Measurements from ENCODE around the gene PIP5KL1. TPM values are rescaled to one million over a fixed set of nuclear protein-coding genes. Genes with fewer than 3 reads are reported as not detected.
A peak's percentile ranks its signal among the peaks of the same experiment; 100 is the strongest.

PIP5KL1 gene
- total and polyA plus RNA-seq, 2 experiments from 2014 or later, result 13.4 to 19.5 TPM

GRCh38 chr9:127937388-127938297, 7.1 kb upstream of the PIP5KL1 start, which contains the start of gene DPM2:
TSS of gene DPM2 (minus strand) at chr9:127937854. CDS start at chr9:127937820, 34 bp downstream.
- Histone ChIP-seq H3K27me3 (ENCODE audit: insufficient read depth) (no peaks in the 10 kb centered on the region), H3K36me3 (ENCODE audit: insufficient read depth) (no peaks in the 10 kb centered on the region), H3K4me1 (ENCODE audit: insufficient read depth) (peaks cover 24% of the 10 kb centered on the region), H3K9me2 (ENCODE audit: insufficient read depth) (no peaks in the 10 kb centered on the region), H3K79me2 (replicated peaks; ENCODE audit: insufficient read depth) (peaks cover 7% of the 10 kb centered on the region), H3K4me3 (peak within 1 kb of the TSS; percentile 77), H3K27ac (ENCODE audit: low read depth) (peak within 1 kb of the TSS; percentile 90), H4K20me1 (replicated peaks; ENCODE audit: insufficient read depth) (peaks cover 8% of the 10 kb centered on the region), H3F3A (replicated peaks; ENCODE audit: low read depth) (0 out of 2 replicates have a peak, but pooled peaks cover 9% of the 10 kb centered on the region), H3K4me2 (peak within 1 kb of the TSS; percentile 92), H2AFZ (peak within 1 kb of the TSS; percentile 84; the same call in 1 of the 2 replicates)
- H3K4me3 Mint-ChIP-seq, result peak within 1 kb of the TSS; percentile 89
- no peaks in the 10 kb centered on the region; the same call in 1 of the 3 replicates for H3K9me3 Mint-ChIP-seq
- peak; percentile 96 for DNase-seq (ENCODE audit: low spot score)
- H3K27ac Mint-ChIP-seq, result peak within 1 kb of the TSS; percentile 85
- peaks cover 17% of the 10 kb centered on the region for H3K36me3 Mint-ChIP-seq (ENCODE audit: low read depth)
- TF ChIP-seq JUNB (IDR thresholded peaks at IDR 0.05; ENCODE audit: unreplicated experiment), result no peak
- TF ChIP-seq ETS1 (IDR thresholded peaks at IDR 0.05), result peak; percentile 95
- peak; percentile 88 for TF ChIP-seq POLR2AphosphoS5 (IDR thresholded peaks at IDR 0.05; ENCODE audit: low read depth)
- no peak for TF ChIP-seq NANOG (IDR thresholded peaks at IDR 0.05; ENCODE audit: borderline replicate concordance)
- no peak for TF ChIP-seq STAT1 (IDR thresholded peaks at IDR 0.05; ENCODE audit: unreplicated experiment)
- TF ChIP-seq, protein P1, sequence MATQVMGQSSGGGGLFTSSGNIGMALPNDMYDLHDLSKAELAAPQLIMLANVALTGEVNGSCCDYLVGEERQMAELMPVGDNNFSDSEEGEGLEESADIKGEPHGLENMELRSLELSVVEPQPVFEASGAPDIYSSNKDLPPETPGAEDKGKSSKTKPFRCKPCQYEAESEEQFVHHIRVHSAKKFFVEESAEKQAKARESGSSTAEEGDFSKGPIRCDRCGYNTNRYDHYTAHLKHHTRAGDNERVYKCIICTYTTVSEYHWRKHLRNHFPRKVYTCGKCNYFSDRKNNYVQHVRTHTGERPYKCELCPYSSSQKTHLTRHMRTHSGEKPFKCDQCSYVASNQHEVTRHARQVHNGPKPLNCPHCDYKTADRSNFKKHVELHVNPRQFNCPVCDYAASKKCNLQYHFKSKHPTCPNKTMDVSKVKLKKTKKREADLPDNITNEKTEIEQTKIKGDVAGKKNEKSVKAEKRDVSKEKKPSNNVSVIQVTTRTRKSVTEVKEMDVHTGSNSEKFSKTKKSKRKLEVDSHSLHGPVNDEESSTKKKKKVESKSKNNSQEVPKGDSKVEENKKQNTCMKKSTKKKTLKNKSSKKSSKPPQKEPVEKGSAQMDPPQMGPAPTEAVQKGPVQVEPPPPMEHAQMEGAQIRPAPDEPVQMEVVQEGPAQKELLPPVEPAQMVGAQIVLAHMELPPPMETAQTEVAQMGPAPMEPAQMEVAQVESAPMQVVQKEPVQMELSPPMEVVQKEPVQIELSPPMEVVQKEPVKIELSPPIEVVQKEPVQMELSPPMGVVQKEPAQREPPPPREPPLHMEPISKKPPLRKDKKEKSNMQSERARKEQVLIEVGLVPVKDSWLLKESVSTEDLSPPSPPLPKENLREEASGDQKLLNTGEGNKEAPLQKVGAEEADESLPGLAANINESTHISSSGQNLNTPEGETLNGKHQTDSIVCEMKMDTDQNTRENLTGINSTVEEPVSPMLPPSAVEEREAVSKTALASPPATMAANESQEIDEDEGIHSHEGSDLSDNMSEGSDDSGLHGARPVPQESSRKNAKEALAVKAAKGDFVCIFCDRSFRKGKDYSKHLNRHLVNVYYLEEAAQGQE (IDR thresholded peaks at IDR 0.05; ENCODE audit: unreplicated experiment), result no peak
- TF ChIP-seq ZNF331 (CRISPR knock-in tag; IDR thresholded peaks at IDR 0.05; ENCODE audit: low read depth), result no peak
- no peak for TF ChIP-seq EZH2 (IDR thresholded peaks at IDR 0.05; ENCODE audit: low read depth, unreplicated experiment)
- TF ChIP-seq, protein P2, sequence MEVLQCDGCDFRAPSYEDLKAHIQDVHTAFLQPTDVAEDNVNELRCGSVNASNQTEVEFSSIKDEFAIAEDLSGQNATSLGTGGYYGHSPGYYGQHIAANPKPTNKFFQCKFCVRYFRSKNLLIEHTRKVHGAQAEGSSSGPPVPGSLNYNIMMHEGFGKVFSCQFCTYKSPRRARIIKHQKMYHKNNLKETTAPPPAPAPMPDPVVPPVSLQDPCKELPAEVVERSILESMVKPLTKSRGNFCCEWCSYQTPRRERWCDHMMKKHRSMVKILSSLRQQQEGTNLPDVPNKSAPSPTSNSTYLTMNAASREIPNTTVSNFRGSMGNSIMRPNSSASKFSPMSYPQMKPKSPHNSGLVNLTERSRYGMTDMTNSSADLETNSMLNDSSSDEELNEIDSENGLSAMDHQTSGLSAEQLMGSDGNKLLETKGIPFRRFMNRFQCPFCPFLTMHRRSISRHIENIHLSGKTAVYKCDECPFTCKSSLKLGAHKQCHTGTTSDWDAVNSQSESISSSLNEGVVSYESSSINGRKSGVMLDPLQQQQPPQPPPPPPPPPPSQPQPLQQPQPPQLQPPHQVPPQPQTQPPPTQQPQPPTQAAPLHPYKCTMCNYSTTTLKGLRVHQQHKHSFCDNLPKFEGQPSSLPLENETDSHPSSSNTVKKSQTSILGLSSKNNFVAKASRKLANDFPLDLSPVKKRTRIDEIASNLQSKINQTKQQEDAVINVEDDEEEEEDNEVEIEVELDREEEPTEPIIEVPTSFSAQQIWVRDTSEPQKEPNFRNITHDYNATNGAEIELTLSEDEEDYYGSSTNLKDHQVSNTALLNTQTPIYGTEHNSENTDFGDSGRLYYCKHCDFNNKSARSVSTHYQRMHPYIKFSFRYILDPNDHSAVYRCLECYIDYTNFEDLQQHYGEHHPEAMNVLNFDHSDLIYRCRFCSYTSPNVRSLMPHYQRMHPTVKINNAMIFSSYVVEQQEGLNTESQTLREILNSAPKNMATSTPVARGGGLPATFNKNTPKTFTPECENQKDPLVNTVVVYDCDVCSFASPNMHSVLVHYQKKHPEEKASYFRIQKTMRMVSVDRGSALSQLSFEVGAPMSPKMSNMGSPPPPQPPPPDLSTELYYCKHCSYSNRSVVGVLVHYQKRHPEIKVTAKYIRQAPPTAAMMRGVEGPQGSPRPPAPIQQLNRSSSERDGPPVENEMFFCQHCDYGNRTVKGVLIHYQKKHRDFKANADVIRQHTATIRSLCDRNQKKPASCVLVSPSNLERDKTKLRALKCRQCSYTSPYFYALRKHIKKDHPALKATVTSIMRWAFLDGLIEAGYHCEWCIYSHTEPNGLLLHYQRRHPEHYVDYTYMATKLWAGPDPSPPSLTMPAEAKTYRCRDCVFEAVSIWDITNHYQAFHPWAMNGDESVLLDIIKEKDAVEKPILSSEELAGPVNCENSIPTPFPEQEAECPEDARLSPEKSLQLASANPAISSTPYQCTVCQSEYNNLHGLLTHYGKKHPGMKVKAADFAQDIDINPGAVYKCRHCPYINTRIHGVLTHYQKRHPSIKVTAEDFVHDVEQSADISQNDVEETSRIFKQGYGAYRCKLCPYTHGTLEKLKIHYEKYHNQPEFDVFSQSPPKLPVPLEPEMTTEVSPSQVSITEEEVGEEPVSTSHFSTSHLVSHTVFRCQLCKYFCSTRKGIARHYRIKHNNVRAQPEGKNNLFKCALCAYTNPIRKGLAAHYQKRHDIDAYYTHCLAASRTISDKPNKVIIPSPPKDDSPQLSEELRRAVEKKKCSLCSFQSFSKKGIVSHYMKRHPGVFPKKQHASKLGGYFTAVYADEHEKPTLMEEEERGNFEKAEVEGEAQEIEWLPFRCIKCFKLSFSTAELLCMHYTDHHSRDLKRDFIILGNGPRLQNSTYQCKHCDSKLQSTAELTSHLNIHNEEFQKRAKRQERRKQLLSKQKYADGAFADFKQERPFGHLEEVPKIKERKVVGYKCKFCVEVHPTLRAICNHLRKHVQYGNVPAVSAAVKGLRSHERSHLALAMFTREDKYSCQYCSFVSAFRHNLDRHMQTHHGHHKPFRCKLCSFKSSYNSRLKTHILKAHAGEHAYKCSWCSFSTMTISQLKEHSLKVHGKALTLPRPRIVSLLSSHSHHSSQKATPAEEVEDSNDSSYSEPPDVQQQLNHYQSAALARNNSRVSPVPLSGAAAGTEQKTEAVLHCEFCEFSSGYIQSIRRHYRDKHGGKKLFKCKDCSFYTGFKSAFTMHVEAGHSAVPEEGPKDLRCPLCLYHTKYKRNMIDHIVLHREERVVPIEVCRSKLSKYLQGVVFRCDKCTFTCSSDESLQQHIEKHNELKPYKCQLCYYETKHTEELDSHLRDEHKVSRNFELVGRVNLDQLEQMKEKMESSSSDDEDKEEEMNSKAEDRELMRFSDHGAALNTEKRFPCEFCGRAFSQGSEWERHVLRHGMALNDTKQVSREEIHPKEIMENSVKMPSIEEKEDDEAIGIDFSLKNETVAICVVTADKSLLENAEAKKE (CRISPR knock-in tag; IDR thresholded peaks at IDR 0.05), result no peak
- TF ChIP-seq CREB1 (CRISPR knock-in tag; IDR thresholded peaks at IDR 0.05; ENCODE audit: low read depth), result peak; percentile 69
- TF ChIP-seq ZNF114 (CRISPR knock-in tag; IDR thresholded peaks at IDR 0.05), result no peak
- TF ChIP-seq EZH2phosphoT487 (IDR thresholded peaks at IDR 0.05; ENCODE audit: unreplicated experiment), result no peak
- peaks cover 40% of the 10 kb centered on the region for H3K4me1 Mint-ChIP-seq
- H3K27me3 Mint-ChIP-seq (ENCODE audit: insufficient read depth, low read depth, poor library complexity), result peaks cover 35% of the 10 kb centered on the region
- peak; percentile 92 for ATAC-seq
